GM19023 (cell line): ENCODE measurements around the gene AK8.
A peak's percentile ranks its signal among the peaks of the same experiment; 100 is the strongest.

Experiments used
- ATAC-seq: cut with Tn5 transposase; IDR thresholded peaks from one replicate; pipeline ENCODE4 v1.9.1; 2021; ENCODE audit warnings: mild to moderate bottlenecking, moderate library complexity; ENCODE audit not compliant: unreplicated experiment

AK8 gene, protein sequence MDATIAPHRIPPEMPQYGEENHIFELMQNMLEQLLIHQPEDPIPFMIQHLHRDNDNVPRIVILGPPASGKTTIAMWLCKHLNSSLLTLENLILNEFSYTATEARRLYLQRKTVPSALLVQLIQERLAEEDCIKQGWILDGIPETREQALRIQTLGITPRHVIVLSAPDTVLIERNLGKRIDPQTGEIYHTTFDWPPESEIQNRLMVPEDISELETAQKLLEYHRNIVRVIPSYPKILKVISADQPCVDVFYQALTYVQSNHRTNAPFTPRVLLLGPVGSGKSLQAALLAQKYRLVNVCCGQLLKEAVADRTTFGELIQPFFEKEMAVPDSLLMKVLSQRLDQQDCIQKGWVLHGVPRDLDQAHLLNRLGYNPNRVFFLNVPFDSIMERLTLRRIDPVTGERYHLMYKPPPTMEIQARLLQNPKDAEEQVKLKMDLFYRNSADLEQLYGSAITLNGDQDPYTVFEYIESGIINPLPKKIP

DNA sequence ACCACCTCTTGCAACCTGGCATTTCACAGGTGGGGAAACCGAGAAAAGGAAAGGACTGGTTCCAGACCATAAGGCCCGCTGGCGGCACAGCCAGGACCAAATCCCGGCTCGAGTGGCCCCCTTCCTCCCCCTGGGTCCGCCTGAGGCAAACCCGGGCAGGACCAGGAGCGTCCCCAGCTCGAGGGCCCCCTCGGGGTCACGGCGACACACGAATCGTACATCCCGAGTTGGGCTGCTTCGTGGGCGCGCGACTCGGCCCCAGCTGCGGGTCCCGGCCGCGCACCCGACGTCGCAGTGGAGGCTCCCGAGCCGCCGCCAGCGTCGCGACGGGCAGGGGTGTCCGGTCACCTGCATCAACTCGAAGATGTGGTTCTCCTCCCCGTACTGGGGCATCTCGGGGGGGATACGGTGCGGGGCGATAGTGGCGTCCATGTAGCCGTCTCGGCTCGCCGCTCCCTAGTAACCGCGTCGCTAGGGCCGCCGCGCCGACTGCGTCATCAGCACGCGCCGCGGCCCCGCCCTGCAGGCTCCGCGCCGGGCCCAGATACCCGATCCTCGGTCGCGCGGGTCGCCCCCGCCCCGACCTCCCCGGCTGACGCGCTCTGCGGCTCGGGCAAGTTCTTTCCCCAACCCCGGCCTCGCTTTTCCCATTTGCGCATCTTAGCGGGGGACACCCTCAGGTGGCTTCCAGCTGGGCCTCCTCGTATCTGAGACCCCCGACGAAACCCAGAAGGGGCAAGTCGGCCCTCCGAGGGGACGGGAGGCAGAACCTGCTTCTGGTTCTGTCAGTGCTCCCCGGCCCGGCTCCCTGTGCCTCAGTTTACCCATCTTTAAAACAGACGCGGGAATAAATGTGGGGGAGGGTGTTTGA lies at the start of gene AK8:
Gene AK8, minus strand, starts transcription at position 461 of the 871 bp plus-strand sequence. Its CDS starts 29 bp downstream, at position 432.
- peak; percentile 81 for ATAC-seq

DNA sequence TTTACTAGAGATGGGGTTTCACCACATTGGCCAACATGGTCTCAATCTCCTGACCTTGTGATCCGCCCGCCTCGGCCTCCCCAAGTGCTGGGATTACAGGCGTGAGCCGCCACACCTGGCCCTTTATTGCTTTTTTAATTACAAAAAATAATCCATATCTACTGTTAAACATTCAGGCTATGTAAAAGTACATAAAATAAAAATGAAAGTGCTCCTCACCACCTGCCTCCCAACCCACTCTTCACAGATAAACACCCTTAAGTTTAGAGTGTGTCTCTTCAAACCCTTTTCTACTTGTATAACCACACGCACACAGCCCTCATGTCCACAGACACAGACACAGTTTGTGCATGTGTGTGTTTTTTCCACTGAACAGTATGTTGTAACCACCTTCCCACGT lies 49.6 kb upstream of the AK8 start:
- no peak for ATAC-seq

DNA sequence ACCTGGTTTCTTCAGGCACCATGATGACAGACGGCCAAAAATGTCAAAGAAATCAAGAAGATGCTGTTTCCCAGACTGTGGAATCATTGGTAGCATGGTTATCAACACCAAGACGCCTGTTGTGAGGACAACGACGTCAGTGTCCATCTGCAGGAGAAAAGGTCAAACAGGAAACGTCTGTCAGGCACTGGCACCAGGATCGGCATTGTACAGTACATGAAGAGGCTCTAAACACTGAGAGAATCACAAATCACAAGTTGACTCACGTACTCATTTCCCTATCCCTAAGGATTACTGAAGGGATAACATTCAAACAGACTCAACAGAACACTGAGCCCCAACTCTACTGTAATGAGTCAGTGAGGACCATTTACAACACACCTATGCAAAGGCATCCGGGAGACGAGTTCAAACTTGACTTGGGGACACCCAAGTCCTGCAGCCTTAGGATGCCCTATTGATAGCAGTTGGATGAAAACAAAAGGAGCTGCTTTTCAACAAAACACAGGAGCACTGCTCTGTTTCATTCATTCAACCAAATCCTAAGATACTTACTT lies 45.3 kb upstream of the AK8 start:
- no peak for ATAC-seq

DNA sequence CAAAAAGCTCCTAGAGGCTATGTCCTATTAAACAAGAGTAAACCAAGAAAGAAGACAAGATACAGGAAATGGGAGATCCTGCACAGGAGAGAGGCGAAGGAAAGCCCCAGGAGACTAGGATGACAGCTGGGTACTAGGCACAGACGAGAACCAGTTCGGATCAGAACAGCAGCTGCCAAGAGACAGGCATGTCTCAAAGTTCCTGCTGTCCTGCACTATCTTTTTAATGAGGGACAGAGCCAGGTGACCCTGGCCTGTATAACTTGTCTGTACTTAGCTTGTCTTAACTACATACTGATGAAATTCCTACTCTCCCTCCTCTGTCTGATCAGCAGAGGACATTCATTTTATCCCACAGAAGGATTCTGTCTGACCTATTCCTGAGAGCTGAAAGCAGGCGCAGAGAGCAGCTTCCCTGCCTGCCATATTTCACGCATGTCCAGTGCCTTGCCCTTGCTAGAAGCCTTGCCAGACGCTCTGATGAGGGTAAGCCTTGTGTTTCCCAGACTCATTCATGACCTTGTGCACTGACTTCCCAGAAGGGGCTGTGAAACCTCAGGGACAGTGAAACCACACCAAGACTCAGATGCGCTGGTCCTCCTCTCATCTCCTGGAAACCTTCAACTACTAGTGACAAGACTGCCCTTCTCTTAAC lies 41.7 kb upstream of the AK8 start:
- no peak for ATAC-seq

DNA sequence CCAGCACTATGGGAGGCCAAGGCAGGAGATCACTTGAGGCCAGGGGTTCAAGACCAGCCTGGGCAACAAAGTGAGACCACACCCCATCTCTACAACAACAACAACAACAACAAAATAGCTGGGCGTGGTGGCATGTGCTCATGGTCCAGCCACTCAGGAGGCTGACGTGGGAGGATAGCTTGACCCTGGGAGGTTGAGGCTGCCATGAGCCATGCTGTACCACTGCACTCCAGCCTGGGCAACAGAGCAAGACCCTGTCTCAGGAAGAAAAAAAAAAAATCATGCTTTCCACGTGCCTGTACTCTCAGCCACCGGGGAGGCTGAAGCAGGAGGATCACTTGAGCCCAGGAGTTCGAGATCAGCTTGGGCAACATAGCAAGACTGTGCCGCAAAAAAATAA lies 36.8 kb upstream of the AK8 start:
- no peak for ATAC-seq

DNA sequence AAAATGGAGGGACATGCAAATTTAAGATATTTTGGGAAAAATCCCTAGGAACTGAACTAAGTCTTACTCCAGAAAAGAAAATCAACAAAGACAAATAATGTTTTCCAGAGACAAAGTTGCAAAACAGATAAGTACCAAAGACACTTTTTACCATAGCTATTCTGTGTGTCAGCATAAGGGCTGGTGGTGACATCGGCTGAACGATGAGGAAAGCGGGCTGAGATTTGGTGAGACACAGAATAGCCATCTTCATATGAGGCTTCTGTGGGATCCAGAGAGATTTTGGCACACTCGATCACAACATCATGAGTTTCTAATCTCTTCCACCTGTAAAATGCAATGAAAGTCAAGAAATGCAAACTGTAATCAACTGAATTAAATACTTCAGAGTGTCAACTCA lies 34.0 kb upstream of the AK8 start:
- no peak for ATAC-seq

DNA sequence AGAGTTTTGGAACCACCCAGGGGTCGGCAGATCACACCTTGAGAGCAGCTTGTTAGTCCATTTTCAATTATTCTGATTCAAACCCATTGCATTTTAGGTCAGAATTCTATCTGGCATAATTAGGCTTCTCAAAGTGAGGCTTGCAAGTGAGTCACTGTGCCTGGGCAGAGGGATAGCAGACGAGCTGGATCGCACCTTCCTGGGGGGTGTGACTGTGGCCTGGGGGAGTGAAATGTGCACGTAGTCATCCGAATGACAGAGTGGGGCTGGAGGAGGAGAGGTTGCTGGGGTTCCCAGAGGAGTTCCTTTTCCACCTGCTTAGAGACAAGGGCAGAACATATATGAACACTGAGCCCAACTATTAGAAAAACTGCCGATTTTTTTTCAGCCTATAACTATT lies 32.3 kb upstream of the AK8 start:
- no peak for ATAC-seq

DNA sequence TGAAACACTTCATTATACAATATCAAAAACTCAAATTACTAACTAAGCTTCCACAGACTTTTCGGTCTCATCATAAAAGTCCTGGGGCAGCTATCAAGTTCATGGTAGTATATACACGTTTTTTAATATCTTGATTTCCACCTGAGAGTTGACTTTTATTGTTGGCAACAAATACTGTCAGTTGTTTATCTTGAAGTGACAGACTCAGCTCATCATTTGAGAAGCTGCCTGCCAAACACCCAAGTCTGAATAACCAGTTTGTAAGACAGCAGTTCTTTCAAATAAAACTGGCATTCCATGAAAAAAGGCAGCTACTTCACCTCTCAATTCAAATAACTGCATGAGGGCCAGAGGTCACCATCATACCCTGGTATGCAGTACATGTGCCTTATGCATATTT lies 31.2 kb upstream of the AK8 start:
- ATAC-seq = no peak

DNA sequence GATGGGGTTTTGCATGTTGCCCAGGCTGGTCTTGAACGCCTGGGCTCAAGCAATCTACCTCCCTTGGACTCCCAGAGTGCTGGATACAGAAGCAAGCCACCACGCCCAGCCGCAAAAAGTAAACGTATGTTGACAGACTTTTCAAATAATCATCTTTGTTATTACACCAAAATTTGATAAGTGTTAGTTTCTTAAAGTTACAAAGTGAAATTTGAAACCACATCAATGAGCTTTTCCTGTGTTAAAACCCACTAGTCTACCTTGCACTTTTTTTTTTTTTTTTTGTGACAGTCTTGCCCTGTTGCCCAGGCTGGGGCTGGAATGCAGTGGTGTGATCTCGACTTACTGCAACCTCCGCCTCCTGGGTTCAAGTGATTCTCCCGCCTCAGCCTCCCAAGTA lies 30.6 kb upstream of the AK8 start:
- no peak for ATAC-seq

DNA sequence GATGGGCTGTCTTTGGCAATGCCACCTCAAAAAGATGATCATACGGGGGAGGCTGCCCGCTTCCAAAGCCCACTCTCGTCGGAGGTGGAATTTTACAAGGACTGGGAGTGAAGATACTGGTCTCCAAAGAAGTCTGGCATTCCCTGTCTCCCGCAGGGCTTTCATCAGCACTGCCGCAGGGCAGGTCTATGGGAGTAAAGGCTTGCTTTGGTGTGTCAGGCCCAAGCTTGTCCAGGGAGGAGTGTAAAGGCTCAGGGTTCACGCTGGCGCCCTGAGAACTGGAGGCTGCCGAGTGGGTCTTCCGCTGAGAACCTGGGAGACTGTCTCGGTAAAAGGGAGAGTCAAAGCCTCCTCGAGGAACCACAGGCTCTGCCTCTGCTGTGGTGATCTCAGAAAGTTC lies 27.6 kb upstream of the AK8 start:
- ATAC-seq = no peak

DNA sequence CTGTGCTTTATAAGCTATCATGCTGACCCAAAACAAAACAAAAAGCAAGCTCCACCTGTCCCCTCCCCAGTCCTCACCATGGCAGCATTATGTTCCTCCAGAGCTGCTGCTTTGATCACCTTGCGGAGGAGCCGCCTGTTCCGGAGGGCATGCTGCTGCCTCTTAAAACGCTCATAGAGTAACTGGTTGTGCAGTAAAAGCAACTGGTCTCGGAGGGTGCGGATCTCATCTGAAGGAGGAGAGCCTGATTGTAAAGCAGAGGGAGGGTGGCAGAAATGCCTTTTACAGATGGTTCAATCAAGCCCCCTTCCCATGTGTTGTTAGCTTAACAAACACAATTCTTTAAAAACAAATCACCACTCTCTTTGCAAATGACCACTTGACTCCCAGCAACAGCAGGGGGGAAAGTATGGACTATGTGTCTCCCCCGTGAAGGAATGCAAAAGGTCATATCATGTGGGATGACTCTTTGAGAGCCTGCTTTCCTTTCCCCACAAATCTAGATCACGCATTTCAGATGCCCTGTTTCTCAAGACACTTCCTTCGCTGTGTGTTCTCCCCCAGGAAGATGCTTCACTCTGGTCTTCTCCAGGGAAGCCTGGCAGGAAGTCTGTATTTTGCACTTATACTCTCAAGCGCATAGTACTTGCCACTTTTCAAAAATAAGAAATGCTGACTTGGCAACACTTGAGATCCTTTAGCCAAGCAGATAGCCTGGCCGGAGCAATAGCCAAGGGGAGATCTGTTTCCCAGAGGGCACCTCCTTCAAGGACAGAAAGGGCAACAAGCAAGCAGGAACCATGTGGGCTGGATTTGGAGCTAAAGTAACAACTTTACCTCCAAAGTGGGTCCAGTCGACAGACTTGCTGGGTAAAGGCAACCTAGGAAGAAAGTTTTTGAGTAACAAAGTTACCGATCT lies 25.7 kb upstream of the AK8 start:
- no peak for ATAC-seq

DNA sequence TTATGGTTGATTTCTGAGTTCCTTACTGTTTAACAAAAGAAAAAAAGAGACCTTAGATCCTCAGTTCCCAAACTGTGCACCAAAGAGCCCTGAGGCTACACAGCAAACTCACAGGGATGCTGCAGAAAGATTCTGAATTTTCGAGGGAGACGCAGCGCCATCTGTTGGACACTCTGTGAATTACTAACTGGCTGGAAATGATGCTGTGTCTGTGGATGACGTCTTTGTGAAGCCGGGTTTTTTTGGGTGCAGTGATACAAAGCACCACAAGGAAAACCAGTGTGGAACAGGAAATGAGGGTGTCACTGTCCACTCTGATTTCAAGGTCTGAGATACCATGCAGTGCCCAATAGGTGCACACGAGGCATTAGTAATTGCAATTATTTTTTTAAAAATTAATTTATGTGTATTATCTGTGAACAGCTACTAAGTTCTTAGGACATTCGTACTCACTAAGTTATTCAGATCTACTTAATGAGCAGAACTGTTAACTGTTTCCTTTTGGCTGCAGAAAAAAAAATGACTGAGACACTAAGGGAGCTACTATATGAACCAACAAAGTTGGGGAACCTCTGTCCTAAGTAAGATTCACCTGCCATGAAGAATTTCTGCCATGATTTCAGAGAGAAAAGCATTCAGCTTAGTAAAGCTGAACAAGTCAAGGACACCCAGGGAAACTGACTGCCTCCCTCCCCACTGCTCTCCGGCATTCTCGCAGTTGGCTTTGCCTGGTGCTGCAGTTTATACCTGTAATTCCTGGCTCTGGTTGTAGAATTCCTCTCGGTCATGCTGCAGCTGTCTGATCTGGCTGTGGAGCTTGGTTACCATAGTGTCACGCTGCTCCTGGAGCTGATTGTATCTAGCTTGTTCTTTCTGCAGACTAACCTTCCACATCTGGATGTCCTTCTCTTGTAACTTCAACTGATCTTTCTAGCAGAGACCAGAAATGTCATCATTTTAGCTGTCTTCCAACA lies 24.1 kb upstream of the AK8 start:
- ATAC-seq = no peak

DNA sequence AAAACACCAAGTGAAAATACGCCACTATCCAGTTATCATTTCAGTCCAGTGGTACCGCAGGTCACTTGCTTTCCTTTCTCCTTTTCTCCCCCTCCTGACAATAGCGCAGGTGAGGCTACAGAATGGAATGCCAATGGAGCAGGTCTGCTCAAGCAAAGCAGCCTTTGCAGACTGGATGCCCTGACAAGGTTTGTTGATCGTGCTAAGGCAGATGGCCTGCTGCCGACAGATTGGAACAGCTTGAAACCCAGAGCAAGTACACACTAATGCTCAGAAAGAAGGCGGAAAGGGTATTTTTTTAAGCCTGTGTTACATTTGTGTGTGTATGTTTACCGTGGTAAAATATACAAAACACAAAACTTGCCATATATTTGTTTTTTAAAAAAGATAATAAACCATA lies 20.0 kb upstream of the AK8 start:
- ATAC-seq = no peak

DNA sequence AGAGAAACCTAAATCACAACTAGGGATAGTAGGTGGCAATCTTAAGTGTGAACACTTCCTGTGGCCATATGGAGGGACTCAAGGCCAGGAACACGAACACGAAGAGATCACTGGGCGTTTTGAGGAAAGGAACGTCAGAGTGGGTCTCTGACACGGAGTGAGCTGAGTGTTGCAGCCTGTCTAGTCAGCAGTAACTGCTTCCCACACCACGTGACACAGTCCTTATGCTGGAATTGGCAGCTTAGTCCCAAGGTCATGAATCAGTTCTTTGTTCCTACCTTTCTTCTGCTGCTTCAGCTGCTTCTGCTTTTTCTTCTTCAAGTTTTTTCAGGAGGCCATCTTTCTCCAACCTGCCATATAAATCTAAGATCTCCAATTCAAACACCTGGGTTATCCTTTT lies 18.8 kb upstream of the AK8 start:
- ATAC-seq = no peak

DNA sequence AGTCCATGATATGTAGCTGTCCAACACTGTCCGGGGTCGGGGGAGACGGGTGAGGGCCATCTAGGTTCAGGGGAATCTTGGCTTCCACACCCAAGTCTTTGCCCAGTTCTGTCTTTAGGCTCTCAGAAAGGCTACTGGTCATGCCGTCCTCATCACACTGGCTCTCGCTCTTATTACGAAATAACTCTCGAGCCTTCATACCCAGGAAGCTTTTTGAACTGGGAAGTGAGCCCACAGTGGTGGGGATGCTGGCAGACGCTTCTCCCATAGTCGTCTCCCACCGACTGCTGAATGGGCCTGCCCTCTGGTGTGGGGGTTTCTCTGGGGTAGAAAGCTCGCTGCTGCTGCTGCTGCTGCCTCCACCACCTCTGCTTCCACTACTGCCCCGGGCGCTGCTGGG lies 18.2 kb upstream of the AK8 start:
- ATAC-seq = no peak

DNA sequence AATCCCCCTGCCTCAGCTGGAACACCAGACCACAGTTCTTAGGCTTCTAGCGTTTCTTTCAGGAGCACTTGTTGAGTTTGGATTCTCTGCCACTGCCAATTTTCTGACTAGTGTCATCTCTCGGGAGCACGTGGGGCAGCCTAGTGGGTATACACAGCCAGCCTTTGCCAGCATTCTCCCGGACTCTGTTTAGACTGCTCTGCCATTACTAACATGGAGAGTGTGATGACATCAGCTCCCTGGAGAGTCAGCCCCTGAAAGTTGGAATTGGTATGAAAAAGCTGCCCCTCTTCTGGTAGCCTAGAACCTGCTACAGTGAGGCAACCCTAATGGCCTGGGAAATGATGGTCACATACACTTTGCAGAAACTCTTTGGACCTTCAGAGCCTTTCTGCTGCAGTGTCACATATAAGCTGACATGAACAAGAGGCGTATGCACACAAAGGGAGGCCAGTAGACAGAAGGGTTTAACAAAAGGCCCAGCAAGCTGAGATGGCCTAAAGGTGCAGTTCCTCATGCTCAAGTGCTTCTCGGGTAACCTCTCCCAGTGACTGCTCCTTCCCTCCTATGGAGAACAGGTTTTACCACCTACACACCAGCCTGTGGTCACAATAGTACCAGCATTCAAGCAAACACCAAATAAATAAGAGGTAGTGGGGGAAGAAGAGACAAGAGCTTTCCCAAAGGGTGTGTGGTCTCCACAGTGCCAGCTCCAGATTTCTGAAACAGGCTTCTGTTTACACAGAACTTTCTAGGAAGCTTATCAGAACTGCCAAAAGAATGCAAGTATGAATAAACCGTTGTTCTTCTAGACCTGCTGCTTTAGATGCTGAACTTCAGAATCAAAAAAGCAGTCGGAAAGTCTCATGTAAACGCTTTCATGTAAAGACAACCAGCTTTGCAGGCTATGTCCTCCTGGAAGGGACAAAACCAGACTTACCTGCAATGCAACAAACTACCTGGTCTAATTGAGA lies 17.1 kb upstream of the AK8 start:
- no peak for ATAC-seq

DNA sequence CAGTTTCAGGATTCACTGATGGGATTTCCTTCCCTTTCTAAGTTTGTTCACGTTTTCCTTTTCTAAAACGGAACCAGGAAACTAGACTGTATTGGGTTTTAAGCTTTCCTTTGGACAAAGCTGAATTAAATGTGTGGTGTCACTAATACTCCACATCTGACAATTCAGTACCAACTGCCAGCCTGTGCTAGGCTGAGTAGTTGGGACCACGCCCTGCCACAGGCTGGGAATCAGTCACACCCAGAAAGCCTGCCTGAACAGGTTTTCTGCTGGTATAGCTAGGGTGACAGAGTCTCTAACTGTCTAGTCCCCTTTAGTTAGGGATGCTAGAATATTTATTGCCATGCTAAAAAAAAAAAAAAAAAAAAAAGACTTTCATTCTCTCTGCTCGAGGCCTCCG lies 16.3 kb upstream of the AK8 start:
- ATAC-seq = no peak

DNA sequence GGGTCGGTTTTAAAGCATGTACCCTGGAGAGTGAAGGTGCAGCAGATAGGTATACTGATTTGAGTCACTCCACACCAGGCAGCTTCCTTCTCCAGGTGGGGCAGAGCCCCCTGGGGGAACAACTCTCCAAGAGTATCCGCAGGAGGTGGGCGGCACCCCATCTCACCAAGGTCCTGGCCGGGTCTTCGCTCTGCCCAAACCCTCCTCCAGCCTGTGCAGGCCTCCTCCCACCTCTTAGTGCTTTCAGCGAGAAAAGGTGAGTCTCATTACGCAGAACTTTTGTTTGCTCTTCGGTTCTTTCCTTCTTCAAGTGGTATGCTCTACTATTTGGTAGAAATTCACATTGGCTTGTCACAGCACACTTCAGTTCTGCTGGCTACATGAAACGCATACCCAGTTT lies 14.3 kb upstream of the AK8 start:
- ATAC-seq = no peak
